Activated CD4-positive, alpha-beta T cell treated with anti-CD3 and anti-CD28 coated beads for 36 hours (primary cell): ENCODE measurements around the gene MTUS2. TPM values are rescaled to one million over a fixed set of nuclear protein-coding genes. Genes with fewer than 3 reads are reported as not detected.

Experiments
- ATAC-seq: fragments of 200-7000 bp; cut with Tn5 transposase; one replicate; pipeline ENCODE4 v1.10.0; 2021; ENCODE audit warnings: mild to moderate bottlenecking, moderate library complexity
- CTCF ChIA-PET: fragments of 350-600 bp; sonication (Branson Sonifier 250); formaldehyde crosslinking; loops from one replicate; lab custom pipeline; 2021; ENCODE audit warnings: antibody characterized with exemption; lab: Charles Lee
- POLR2A ChIA-PET: fragments of 350-600 bp; sonication (Branson Sonifier 250); formaldehyde crosslinking; loops from one replicate; lab custom pipeline; 2021; ENCODE audit warnings: antibody characterized with exemption, inconsistent platforms; lab: Charles Lee
- DNase-seq: peaks from one replicate; pipeline ENCODE4 v3.0.0-alpha.2; 2020
- H3K27ac Mint-ChIP-seq: one replicate; pipeline ENCODE4 v1.8.0; 2021; ENCODE audit warnings: mixed read lengths
- H3K27me3 Mint-ChIP-seq: one replicate; pipeline ENCODE4 v1.8.0; 2021; ENCODE audit warnings: mixed read lengths
- H3K36me3 Mint-ChIP-seq: one replicate; pipeline ENCODE4 v1.8.0; 2021; ENCODE audit warnings: low read depth, mixed read lengths
- H3K4me1 Mint-ChIP-seq: one replicate; pipeline ENCODE4 v1.8.0; 2021; ENCODE audit warnings: mixed read lengths
- H3K4me3 Mint-ChIP-seq: one replicate; pipeline ENCODE4 v1.8.0; 2021; ENCODE audit warnings: mild to moderate bottlenecking, moderate library complexity, mixed read lengths
- H3K9me3 Mint-ChIP-seq: one replicate; pipeline ENCODE4 v1.8.0; 2021; ENCODE audit warnings: low read depth, mixed read lengths
- intact Hi-C, 2 experiments: fragments of 100-400 bp; cut with DNase I in 1 of 2; cut with micrococcal nuclease in 1 of 2; formaldehyde crosslinking; loops; one replicate each; pipeline versions ENCODE4 v1.14.2 to v1.15.1; 2022 to 2024; cut with DNase I, micrococcal nuclease
- total RNA-seq, 2 experiments: library from RNA; stranded (reverse); gene quantifications; one replicate each; pipeline ENCODE4 v1.2.3, GENCODE V29; 2021

MTUS2 gene
- total RNA-seq, 2 experiments from 2014 or later = 0.05 TPM; not detected in 1

GRCh38 chr13:29483211-29483610 lies 663.1 kb downstream of the MTUS2 start:
- no peak overlapping the region for H3K27ac Mint-ChIP-seq
- no peak for DNase-seq
- no peak overlapping the region for H3K4me3 Mint-ChIP-seq
- H3K4me1 Mint-ChIP-seq = no peaks in the 10 kb centered on the region
- intact Hi-C loops = no loop called here
- H3K27me3 Mint-ChIP-seq = peaks cover 5% of the 10 kb centered on the region
- no peaks in the 10 kb centered on the region for H3K9me3 Mint-ChIP-seq
- no peak for ATAC-seq
- CTCF ChIA-PET = no interaction called here
- POLR2A ChIA-PET = no interaction called here
- H3K36me3 Mint-ChIP-seq = no peaks in the 10 kb centered on the region

GRCh38 chr13:29483623-29484022 lies 663.5 kb downstream of the MTUS2 start:
- peaks cover 5% of the 10 kb centered on the region for H3K27me3 Mint-ChIP-seq
- no peak overlapping the region for H3K4me3 Mint-ChIP-seq
- no peak for ATAC-seq
- intact Hi-C loops = no loop called here
- ChIA-PET POLR2A (no interaction called here), CTCF (no interaction called here)
- H3K27ac Mint-ChIP-seq = no peak overlapping the region
- H3K4me1 Mint-ChIP-seq = no peaks in the 10 kb centered on the region
- H3K36me3 Mint-ChIP-seq = no peaks in the 10 kb centered on the region
- H3K9me3 Mint-ChIP-seq = no peaks in the 10 kb centered on the region
- DNase-seq = no peak

GRCh38 chr13:29484236-29484635 lies 664.1 kb downstream of the MTUS2 start:
- ATAC-seq = no peak
- POLR2A ChIA-PET = no interaction called here
- H3K36me3 Mint-ChIP-seq = no peaks in the 10 kb centered on the region
- H3K9me3 Mint-ChIP-seq = no peaks in the 10 kb centered on the region
- H3K27ac Mint-ChIP-seq = no peak overlapping the region
- CTCF ChIA-PET = interaction anchor here (0.6 to 1.2 kb wide), 3 partner anchors 9 to 211 kb away, joined by 3 to 8 read pairs (median 3); no protein-coding TSS in a partner anchor
- H3K4me3 Mint-ChIP-seq = no peak overlapping the region
- no peak for DNase-seq
- peaks cover 5% of the 10 kb centered on the region for H3K27me3 Mint-ChIP-seq
- intact Hi-C loops = no loop called here
- H3K4me1 Mint-ChIP-seq = no peaks in the 10 kb centered on the region

- CTCF ChIA-PET = interaction anchor here (0.6 to 1.2 kb wide), 4 partner anchors 10 to 211 kb away, joined by 3 to 8 read pairs (median 3); no protein-coding TSS in a partner anchor
- Mint-ChIP-seq H3K9me3 (no peaks in the 10 kb centered on the region), H3K4me1 (no peaks in the 10 kb centered on the region), H3K27ac (no peak overlapping the region), H3K4me3 (no peak overlapping the region), H3K36me3 (no peaks in the 10 kb centered on the region), H3K27me3 (peaks cover 5% of the 10 kb centered on the region)
- DNase-seq (no peak), ATAC-seq (no peak)
- intact Hi-C loops = no loop called here
- POLR2A ChIA-PET = no interaction called here
Measured at GRCh38 chr13:29484796-29485195, 664.7 kb downstream of the MTUS2 start.

- ATAC-seq (no peak), DNase-seq (no peak)
- CTCF ChIA-PET = interaction anchor here (0.7 to 0.9 kb wide), 2 partner anchors 13 to 100 kb away, joined by 3 read pairs; no protein-coding TSS in a partner anchor
- intact Hi-C loops = no loop called here
- Mint-ChIP-seq H3K4me1 (no peaks in the 10 kb centered on the region), H3K36me3 (no peaks in the 10 kb centered on the region), H3K27me3 (peaks cover 2% of the 10 kb centered on the region), H3K27ac (no peak overlapping the region), H3K9me3 (no peaks in the 10 kb centered on the region), H3K4me3 (no peak overlapping the region)
- POLR2A ChIA-PET = no interaction called here
Measured at GRCh38 chr13:29486551-29486950, 666.4 kb downstream of the MTUS2 start.

GRCh38 chr13:29487466-29488454 lies 667.6 kb downstream of the MTUS2 start:
- no peak for ATAC-seq
- H3K4me1 Mint-ChIP-seq = no peaks in the 10 kb centered on the region
- no peaks in the 10 kb centered on the region for H3K36me3 Mint-ChIP-seq
- H3K9me3 Mint-ChIP-seq = no peaks in the 10 kb centered on the region
- no peak overlapping the region for H3K4me3 Mint-ChIP-seq
- ChIA-PET CTCF (interaction anchor here (1.3 kb wide), 1 partner anchor 15 kb away, joined by 3 read pairs; no protein-coding TSS in a partner anchor), POLR2A (no interaction called here)
- no peak for DNase-seq
- peaks cover 2% of the 10 kb centered on the region for H3K27me3 Mint-ChIP-seq
- intact Hi-C loops = no loop called here
- H3K27ac Mint-ChIP-seq = no peak overlapping the region

- POLR2A ChIA-PET = no interaction called here
- intact Hi-C loops = no loop called here
- DNase-seq = no peak
- Mint-ChIP-seq H3K27ac (no peak overlapping the region), H3K27me3 (peaks cover 8% of the 10 kb centered on the region), H3K4me3 (no peak overlapping the region), H3K9me3 (no peaks in the 10 kb centered on the region), H3K36me3 (no peaks in the 10 kb centered on the region), H3K4me1 (no peaks in the 10 kb centered on the region)
- CTCF ChIA-PET = interaction anchor here (0.9 kb wide), 1 partner anchor 8 kb away, joined by 3 read pairs; no protein-coding TSS in a partner anchor
- ATAC-seq = no peak
Measured at GRCh38 chr13:29489650-29490560, 669.8 kb downstream of the MTUS2 start.

- Mint-ChIP-seq H3K4me1 (no peaks in the 10 kb centered on the region), H3K27ac (no peak overlapping the region), H3K9me3 (no peaks in the 10 kb centered on the region), H3K36me3 (no peaks in the 10 kb centered on the region), H3K4me3 (no peak overlapping the region), H3K27me3 (peaks cover 8% of the 10 kb centered on the region)
- DNase-seq (no peak), ATAC-seq (no peak)
- intact Hi-C loops = no loop called here
- ChIA-PET CTCF (no interaction called here), POLR2A (no interaction called here)
Measured at GRCh38 chr13:29490561-29490885, 670.4 kb downstream of the MTUS2 start.

- CTCF ChIA-PET = no interaction called here
Measured at GRCh38 chr13:29491248-29491647, 671.1 kb downstream of the MTUS2 start.

GRCh38 chr13:29493796-29494195 lies 673.7 kb downstream of the MTUS2 start:
- intact Hi-C loops = no loop called here
- ATAC-seq = no peak
- H3K4me1 Mint-ChIP-seq = peaks cover 3% of the 10 kb centered on the region
- ChIA-PET CTCF (interaction anchor here (1.0 to 1.7 kb wide), 2 partner anchors 14 to 213 kb away, joined by 4 read pairs; no protein-coding TSS in a partner anchor), POLR2A (no interaction called here)
- no peaks in the 10 kb centered on the region for H3K36me3 Mint-ChIP-seq
- no peaks in the 10 kb centered on the region for H3K9me3 Mint-ChIP-seq
- H3K4me3 Mint-ChIP-seq = no peak overlapping the region
- peaks cover 19% of the 10 kb centered on the region for H3K27me3 Mint-ChIP-seq
- no peak for DNase-seq
- H3K27ac Mint-ChIP-seq = no peak overlapping the region

More at GRCh38 chr13:29491248-29491647, 671.1 kb downstream of the MTUS2 start:
- DNase-seq (no peak), ATAC-seq (no peak)
- POLR2A ChIA-PET = no interaction called here
- Mint-ChIP-seq H3K36me3 (no peaks in the 10 kb centered on the region), H3K9me3 (no peaks in the 10 kb centered on the region), H3K27ac (no peak overlapping the region), H3K27me3 (peaks cover 13% of the 10 kb centered on the region), H3K4me1 (peaks cover 2% of the 10 kb centered on the region), H3K4me3 (no peak overlapping the region)
- intact Hi-C loops = no loop called here

GRCh38 chr13:29494520-29494919 lies 674.4 kb downstream of the MTUS2 start:
- Mint-ChIP-seq H3K4me3 (no peak overlapping the region), H3K9me3 (no peaks in the 10 kb centered on the region), H3K27ac (no peak overlapping the region), H3K27me3 (peaks cover 19% of the 10 kb centered on the region), H3K4me1 (peaks cover 3% of the 10 kb centered on the region), H3K36me3 (no peaks in the 10 kb centered on the region)
- no peak for ATAC-seq
- DNase-seq = no peak
- intact Hi-C loops = no loop called here
- CTCF ChIA-PET = interaction anchor here (1.0 to 1.4 kb wide), 2 partner anchors 13 to 212 kb away, joined by 3 to 4 read pairs; no protein-coding TSS in a partner anchor
- POLR2A ChIA-PET = no interaction called here
